ENCODE data around the gene PAN2.
"Not testable (repeated sequence)": the region's sequence is repeated elsewhere in the genome, so short reads cannot be mapped to it uniquely, and the experiment has no call there.

Gene PAN2

DNA sequence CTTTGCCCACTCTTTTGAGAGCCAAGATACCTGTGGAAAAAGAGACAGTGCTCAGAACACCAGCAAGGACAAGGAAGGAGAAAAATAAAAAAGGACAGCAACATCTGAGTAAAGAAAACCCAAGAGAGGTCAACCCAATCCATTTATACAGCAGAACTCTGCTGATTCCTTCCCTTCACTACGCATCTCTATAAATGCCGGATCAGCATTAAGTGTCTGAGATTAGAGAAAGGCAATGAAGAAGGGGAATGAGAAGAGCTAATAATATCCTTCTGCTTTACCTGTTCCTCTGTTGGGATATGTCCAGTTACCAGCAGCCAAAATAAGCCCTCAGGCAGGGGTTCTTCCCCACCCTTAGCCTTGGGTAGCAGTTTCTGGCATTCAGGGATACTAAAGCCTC, 51.2 kb downstream of the PAN2 start:
- peaks cover 2% of the 10 kb centered on the region for H3K9me3 ChIP-seq (ENCODE audit: severe bottlenecking)
- TF ChIP-seq, protein P1, sequence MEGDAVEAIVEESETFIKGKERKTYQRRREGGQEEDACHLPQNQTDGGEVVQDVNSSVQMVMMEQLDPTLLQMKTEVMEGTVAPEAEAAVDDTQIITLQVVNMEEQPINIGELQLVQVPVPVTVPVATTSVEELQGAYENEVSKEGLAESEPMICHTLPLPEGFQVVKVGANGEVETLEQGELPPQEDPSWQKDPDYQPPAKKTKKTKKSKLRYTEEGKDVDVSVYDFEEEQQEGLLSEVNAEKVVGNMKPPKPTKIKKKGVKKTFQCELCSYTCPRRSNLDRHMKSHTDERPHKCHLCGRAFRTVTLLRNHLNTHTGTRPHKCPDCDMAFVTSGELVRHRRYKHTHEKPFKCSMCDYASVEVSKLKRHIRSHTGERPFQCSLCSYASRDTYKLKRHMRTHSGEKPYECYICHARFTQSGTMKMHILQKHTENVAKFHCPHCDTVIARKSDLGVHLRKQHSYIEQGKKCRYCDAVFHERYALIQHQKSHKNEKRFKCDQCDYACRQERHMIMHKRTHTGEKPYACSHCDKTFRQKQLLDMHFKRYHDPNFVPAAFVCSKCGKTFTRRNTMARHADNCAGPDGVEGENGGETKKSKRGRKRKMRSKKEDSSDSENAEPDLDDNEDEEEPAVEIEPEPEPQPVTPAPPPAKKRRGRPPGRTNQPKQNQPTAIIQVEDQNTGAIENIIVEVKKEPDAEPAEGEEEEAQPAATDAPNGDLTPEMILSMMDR (IDR thresholded peaks at IDR 0.05; ENCODE audit: poor library complexity, severe bottlenecking): no peak
- no peak for DNase-seq (ENCODE audit: low spot score)
- no peak for ATAC-seq (ENCODE audit: low read depth)
- H3K27me3 ChIP-seq (ENCODE audit: insufficient read depth, poor library complexity, severe bottlenecking): no peaks in the 10 kb centered on the region
- H3K4me3 ChIP-seq (ENCODE audit: severe bottlenecking): no peak overlapping the region
- H3K4me1 ChIP-seq (ENCODE audit: insufficient read depth, poor library complexity, severe bottlenecking): no peaks in the 10 kb centered on the region
- no peak overlapping the region for H3K27ac ChIP-seq (ENCODE audit: poor library complexity, severe bottlenecking)
- peaks cover 86% of the 10 kb centered on the region for H3K36me3 ChIP-seq (ENCODE audit: low read depth)

DNA sequence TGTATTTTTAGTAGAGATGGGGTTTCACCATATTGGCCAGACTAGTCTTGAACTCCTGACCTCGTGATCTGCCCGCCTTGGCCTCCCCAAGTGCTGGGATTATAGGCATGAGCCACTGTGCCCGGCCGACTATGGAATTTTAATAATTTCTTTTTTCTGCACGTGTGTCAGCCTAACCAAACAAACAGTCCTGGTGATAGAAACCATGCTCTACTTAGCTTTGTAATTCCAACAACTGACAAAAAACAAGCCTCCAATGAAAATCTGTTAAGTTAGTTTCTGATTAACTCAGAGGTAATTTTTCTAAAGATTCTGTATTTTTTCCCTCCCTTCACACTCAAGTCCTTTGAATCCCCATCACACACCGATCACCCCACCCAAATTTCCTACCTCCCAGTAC, 51.8 kb downstream of the PAN2 start:
- Histone ChIP-seq H3K27me3 (ENCODE audit: insufficient read depth, poor library complexity, severe bottlenecking) (no peaks in the 10 kb centered on the region), H3K4me3 (ENCODE audit: severe bottlenecking) (no peak overlapping the region), H3K27ac (ENCODE audit: poor library complexity, severe bottlenecking) (no peak overlapping the region), H3K36me3 (ENCODE audit: low read depth) (peaks cover 91% of the 10 kb centered on the region), H3K4me1 (ENCODE audit: insufficient read depth, poor library complexity, severe bottlenecking) (no peaks in the 10 kb centered on the region), H3K9me3 (ENCODE audit: severe bottlenecking) (peaks cover 2% of the 10 kb centered on the region)
- DNase-seq (ENCODE audit: low spot score) (no peak), ATAC-seq (ENCODE audit: low read depth) (no peak)
- TF ChIP-seq, protein P1 (IDR thresholded peaks at IDR 0.05; ENCODE audit: poor library complexity, severe bottlenecking): no peak

DNA sequence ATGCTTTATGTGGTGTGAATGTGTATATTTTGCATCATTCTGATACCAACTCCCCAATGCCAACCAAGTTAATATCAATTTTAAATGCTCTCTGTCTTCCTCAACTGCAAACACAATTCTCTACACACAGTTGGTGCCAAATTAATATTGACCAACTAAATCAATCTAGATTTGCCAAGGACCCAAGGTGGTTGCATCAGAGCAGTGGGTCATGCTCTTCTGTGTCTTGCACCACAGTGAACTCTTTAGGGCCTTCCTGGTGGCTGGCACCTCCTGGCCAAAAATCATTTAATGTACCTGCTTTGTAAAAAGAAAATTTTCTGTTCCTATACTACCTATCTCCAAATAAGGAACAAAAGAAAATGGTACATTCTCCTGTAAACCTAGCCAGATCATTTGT, 53.0 kb downstream of the PAN2 start:
- ATAC-seq (ENCODE audit: low read depth) (no peak), DNase-seq (ENCODE audit: low spot score) (no peak)
- H3K4me3 ChIP-seq (ENCODE audit: severe bottlenecking): no peak overlapping the region
- H3K27me3 ChIP-seq (ENCODE audit: insufficient read depth, poor library complexity, severe bottlenecking): no peaks in the 10 kb centered on the region
- peaks cover 91% of the 10 kb centered on the region for H3K36me3 ChIP-seq (ENCODE audit: low read depth)
- TF ChIP-seq, protein P1 (IDR thresholded peaks at IDR 0.05; ENCODE audit: poor library complexity, severe bottlenecking): no peak
- H3K4me1 ChIP-seq (ENCODE audit: insufficient read depth, poor library complexity, severe bottlenecking): no peaks in the 10 kb centered on the region
- H3K9me3 ChIP-seq (ENCODE audit: severe bottlenecking): peaks cover 2% of the 10 kb centered on the region
- no peak overlapping the region for H3K27ac ChIP-seq (ENCODE audit: poor library complexity, severe bottlenecking)

DNA sequence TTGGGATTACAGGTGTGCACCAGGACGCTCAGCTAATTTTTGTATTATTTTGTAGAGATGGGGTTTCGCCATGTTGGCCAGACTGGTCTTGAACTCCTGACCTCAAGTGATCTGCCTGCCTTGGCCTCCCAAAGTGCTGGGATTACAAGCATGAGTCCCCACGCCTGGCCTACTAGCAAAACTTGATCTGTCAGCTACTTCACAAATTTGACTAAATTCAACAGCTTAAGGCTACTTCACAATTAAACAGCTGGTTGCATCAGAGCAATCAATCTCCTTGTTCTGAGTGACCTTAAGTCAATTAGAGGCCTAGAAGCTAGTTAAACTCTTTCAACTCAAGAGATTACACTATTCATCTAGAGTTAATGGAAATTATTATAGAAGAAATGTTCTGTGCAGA, 54.9 kb downstream of the PAN2 start:
- Histone ChIP-seq H3K4me1 (ENCODE audit: insufficient read depth, poor library complexity, severe bottlenecking) (no peaks in the 10 kb centered on the region), H3K27ac (ENCODE audit: poor library complexity, severe bottlenecking) (no peak overlapping the region), H3K9me3 (ENCODE audit: severe bottlenecking) (peaks cover 2% of the 10 kb centered on the region), H3K4me3 (ENCODE audit: severe bottlenecking) (no peak overlapping the region), H3K36me3 (ENCODE audit: low read depth) (peaks cover 97% of the 10 kb centered on the region), H3K27me3 (ENCODE audit: insufficient read depth, poor library complexity, severe bottlenecking) (no peaks in the 10 kb centered on the region)
- TF ChIP-seq, protein P1 (IDR thresholded peaks at IDR 0.05; ENCODE audit: poor library complexity, severe bottlenecking): no peak
- ATAC-seq (ENCODE audit: low read depth): no peak
- no peak for DNase-seq (ENCODE audit: low spot score)

DNA sequence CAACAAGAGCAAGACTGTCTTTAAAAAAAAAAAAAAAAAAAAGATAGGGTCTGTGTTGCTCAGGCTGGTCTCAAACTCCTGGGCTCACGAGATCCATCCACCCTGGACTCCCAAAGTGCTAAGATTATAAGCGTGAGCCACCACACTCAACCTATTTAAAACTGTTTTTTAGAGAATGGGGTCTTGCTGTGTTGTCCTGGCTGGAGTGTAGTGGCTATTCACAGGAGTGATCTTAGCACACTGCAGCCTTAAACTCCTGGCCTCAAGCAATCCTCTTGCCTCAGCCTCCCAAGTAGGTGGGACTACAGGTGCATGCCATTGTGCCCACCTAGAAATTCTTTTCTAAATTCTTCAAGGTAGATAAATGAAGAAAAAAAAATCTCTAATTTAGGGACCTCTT, 59.5 kb downstream of the PAN2 start:
- Histone ChIP-seq H3K36me3 (ENCODE audit: low read depth) (peaks cover 79% of the 10 kb centered on the region), H3K9me3 (ENCODE audit: severe bottlenecking) (no peaks in the 10 kb centered on the region)
- TF ChIP-seq, protein P1 (IDR thresholded peaks at IDR 0.05; ENCODE audit: poor library complexity, severe bottlenecking): no peak

DNA sequence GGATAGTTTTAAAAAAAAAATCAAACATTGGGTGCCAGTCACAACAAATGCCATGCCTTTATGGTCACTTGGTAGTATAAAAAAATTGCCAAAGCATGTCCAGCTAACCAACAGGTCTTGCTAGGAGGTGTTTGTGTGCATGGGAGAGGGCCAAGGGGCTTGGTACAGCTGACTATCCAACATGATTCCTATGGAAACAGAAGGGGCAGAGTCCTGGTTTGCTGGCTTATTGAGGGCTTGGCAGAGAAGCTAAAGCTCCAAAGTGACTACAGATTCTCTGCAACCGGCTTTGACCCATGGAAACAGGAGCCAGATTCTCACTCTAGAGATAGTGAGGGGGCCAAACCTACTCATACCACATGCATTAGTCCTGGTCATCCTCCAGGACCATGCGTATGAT, 61.3 kb downstream of the PAN2 start:
- not testable (repeated sequence) for H3K27ac ChIP-seq (ENCODE audit: poor library complexity, severe bottlenecking); H3K4me1 ChIP-seq (ENCODE audit: insufficient read depth, poor library complexity, severe bottlenecking); H3K4me3 ChIP-seq (ENCODE audit: severe bottlenecking); ATAC-seq (ENCODE audit: low read depth); H3K27me3 ChIP-seq (ENCODE audit: insufficient read depth, poor library complexity, severe bottlenecking); H3K9me3 ChIP-seq (ENCODE audit: severe bottlenecking); DNase-seq (ENCODE audit: low spot score)
- H3K36me3 ChIP-seq (ENCODE audit: low read depth): peaks cover 60% of the 10 kb centered on the region

More for the DNA sequence above, 59.5 kb downstream of the PAN2 start:
- Histone ChIP-seq H3K4me1 (ENCODE audit: insufficient read depth, poor library complexity, severe bottlenecking) (no peaks in the 10 kb centered on the region), H3K27ac (ENCODE audit: poor library complexity, severe bottlenecking) (no peak overlapping the region), H3K27me3 (ENCODE audit: insufficient read depth, poor library complexity, severe bottlenecking) (no peaks in the 10 kb centered on the region), H3K4me3 (ENCODE audit: severe bottlenecking) (no peak overlapping the region)
- DNase-seq (ENCODE audit: low spot score) (no peak), ATAC-seq (ENCODE audit: low read depth) (no peak)

Data from RWPE2 (cell line).